LoVo (cell line): Measurements from ENCODE around the gene TRMT1.
"Not testable (repeated sequence)": the region's sequence is repeated elsewhere in the genome, so short reads cannot be mapped to it uniquely, and the experiment has no call there.

Experiments used
- DNase-seq: peaks from one replicate; pipeline ENCODE4 v3.0.0-alpha.2; 2016; ENCODE audit warnings: low spot score

The TRMT1 gene

DNA sequence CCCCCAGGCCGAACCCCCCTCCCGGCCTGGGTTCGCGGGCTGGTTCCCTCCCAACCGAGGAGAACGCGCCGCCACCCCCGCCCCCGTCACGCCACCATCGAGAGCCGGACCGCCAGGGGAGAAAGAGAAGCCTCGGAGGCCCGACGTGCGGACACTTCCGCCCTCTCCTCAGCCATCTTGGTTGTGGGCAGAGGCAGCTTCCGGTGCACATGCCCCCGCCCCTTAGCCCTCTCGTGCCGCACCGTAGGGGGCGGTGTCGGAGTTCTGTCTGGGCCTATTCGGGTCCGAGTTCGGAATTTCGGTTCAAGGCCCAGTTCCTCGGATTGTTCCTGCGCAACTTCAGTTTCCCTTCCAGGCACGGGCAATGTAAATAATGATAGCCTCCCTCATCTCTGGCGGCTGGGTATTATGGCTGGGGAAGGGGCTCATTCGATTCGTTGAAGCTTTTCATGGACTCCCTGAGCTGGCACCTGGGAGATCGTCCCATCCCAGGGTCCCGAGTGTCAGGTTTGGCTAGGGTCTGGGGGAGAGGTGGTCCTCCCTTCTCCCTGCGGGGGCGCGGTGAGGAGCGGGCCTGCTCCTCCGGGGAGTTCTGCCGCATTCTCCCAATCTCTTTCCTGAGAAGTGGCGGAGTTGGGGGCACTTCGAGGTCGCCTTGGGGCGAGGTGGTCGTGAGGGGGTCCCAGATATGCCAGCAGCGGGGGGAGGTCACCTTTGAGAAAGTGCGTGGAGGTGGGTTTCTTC, 33.8 kb upstream of the TRMT1 start, which contains the start of the genes IER2 and STX10:
Gene IER2 (plus strand): TSS at position 225 of the 744 bp plus-strand sequence. CDS start 2,776 bp downstream, outside the sequence.
Gene STX10 (minus strand): TSS at position 189 of the 744 bp plus-strand sequence. CDS start 202 bp downstream, outside the sequence.
- peak; percentile 93 for DNase-seq

- peak; percentile 14 for DNase-seq
Measured at GRCh38 chr19:13149628-13150186, 33.2 kb upstream of the TRMT1 start.

- not testable (repeated sequence) for DNase-seq
Measured at GRCh38 chr19:13149173-13149627, 32.7 kb upstream of the TRMT1 start.

DNA sequence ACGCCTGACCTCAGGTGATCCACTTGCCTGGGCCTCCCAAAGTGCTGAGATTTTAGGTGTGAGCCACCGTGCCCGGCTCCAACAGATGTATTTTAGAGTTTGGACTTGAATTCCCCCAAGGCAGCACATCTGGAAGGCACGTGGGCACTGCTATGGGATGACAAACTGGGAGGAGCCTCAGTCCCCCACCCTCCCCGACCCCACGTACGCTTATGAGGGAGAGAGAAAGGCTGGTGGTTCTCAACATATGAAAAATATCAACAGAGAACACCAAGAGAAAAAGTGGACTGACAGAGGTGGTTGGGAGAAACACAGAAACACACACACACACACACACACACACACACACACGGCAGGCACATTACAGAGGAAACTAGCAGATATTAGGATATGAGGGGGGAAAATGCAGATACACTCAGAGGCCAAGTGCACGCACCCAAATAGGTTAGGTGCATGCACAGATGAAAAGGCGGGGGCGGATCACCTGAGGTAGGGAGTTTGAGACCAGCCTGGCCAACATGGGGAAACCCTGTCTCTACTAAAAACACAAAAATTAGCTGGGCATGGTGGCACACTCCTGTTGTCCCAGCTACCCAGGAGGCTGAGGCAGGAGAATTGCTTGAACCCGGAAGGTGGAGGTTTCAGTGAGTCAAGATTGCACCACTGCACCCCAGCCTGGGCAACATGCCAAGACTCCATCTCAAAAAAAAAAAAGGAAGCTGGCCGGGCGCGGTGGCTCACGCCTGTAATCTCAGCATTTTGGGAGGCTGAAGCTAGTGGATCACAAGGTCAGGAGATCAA, 30.4 kb upstream of the TRMT1 start:
- DNase-seq = no peak

DNA sequence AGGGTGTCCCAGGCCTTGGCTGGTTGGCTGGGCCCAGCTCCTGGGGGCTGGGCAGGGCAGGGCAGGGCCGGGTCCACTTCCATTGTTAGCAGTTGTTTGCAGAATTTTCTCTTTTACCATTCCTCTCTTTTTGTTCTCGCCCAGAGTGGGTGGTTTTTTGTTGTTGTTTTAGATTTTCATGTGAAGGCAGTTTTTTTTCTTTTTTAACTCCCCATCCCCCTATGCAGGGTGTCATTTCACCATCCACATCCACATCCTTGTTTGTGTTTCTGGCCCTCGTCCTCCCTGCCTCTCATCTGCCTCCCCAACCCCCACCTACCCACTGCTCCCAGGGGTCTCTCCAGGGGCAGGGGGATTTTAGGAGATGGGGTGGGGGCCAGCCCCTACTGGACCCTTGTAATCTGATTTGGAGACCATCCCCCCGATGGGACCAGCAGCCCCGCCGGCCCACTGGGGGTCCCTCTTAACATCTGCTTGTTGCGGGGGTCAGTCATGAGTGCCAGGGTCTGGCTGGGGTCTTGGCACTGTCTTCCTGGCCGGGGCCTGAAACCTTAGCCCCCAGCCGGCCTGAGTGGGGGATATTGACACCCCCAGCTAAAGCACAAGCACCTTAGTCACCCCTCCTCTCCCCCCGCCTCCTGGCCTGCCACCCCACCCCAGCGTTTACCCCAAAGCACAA, 23.2 kb upstream of the TRMT1 start:
- DNase-seq = no peak

DNA sequence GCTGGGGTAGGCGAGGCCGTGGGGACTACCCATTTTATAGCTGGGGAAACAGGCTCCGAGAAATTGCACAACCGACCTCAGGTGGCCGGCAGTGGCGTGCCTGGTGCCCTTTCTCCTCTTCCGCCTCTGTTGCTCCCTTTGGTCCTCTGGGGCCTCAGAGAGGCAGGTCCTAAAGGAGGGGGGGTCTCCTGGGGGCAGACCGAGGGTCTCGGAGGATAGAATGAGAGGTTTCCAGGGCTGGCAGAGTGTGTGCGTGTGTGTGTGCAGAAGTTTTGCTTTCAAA, 22.3 kb upstream of the TRMT1 start:
- no peak for DNase-seq

- DNase-seq = no peak
Measured at GRCh38 chr19:13138171-13138915, 21.8 kb upstream of the TRMT1 start.

- DNase-seq = no peak
Measured at GRCh38 chr19:13137290-13137794, 20.8 kb upstream of the TRMT1 start.

DNA sequence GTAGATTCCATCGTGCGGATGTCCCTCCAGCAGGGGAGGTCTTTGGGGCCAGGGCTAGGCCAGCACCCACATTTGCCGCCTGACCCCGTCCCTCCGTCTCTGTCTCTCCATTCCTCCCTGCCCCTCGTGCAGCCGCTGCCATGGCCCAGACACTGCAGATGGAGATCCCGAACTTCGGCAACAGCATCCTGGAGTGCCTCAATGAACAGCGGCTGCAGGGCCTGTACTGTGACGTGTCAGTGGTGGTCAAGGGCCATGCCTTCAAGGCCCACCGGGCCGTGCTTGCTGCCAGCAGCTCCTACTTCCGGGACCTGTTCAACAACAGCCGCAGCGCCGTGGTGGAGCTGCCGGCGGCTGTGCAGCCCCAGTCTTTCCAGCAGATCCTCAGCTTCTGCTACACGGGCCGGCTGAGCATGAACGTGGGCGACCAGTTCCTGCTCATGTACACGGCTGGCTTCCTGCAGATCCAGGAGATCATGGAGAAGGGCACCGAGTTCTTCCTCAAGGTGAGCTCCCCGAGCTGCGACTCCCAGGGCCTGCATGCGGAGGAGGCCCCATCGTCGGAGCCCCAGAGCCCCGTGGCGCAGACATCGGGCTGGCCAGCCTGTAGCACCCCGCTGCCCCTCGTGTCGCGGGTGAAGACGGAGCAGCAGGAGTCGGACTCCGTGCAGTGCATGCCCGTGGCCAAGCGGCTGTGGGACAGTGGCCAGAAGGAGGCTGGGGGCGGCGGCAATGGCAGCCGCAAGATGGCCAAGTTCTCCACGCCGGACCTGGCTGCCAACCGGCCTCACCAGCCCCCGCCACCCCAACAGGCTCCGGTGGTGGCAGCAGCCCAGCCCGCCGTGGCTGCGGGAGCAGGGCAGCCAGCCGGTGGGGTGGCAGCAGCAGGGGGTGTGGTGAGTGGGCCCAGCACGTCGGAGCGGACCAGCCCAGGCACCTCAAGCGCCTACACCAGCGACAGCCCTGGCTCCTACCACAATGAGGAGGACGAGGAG, 18.8 kb upstream of the TRMT1 start:
- no peak for DNase-seq

- no peak for DNase-seq
Measured at GRCh38 chr19:13134626-13135025, 18.1 kb upstream of the TRMT1 start.

DNA sequence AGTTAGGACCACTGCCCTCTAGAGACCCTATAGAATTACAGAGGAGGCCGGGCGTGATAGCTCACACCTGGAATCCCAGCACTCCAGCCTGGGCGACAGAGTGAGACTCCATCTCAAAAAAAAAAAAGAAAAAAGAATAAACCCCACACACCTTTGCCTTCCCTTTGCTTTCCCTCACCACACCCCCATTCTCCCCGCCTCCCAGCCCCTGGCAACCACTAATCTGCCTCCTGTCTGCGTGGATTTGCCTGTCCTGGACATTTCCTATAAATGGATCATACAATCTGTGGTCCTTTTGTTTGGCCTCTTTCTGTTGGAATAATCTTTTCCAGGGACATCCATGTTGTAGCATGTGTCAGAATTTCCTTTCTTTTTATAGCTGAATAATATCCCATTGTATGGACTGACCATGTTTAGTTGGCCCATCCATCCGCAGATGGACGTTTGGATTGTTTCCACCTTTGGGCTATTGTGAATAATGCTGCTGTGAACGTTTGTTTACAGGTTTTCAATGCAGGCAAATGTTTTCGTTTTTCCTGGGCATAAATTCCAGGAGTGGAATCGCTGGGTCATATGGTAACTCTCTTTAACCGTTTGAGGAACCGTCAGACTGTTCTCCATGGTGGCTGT, 16.8 kb upstream of the TRMT1 start:
- DNase-seq = no peak

GRCh38 chr19:13132471-13133180, 16.1 kb upstream of the TRMT1 start:
- DNase-seq = no peak

- DNase-seq = no peak
Measured at GRCh38 chr19:13130886-13131490, 14.4 kb upstream of the TRMT1 start.

GRCh38 chr19:13129384-13129783, 12.8 kb upstream of the TRMT1 start:
- no peak for DNase-seq

DNA sequence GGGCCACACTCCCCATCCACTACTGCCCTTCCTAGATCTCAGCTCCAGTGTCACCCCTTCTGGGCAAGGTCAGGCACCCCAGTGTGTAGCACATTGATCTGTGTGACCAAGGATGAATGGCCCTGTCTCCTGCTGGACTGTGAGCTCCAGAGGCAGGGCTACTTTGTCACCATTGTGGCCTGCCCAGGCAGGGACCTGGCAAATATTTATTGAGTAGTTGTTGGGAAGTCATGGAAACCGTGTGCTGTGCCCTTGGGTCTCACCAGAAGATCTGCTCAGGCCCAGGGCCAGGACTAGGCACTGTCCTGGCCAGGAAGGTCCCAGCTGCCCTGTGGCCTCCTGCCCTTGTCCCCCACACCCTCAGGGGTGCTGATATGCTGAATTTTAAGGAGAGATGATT, 12.0 kb upstream of the TRMT1 start:
- DNase-seq = no peak

DNA sequence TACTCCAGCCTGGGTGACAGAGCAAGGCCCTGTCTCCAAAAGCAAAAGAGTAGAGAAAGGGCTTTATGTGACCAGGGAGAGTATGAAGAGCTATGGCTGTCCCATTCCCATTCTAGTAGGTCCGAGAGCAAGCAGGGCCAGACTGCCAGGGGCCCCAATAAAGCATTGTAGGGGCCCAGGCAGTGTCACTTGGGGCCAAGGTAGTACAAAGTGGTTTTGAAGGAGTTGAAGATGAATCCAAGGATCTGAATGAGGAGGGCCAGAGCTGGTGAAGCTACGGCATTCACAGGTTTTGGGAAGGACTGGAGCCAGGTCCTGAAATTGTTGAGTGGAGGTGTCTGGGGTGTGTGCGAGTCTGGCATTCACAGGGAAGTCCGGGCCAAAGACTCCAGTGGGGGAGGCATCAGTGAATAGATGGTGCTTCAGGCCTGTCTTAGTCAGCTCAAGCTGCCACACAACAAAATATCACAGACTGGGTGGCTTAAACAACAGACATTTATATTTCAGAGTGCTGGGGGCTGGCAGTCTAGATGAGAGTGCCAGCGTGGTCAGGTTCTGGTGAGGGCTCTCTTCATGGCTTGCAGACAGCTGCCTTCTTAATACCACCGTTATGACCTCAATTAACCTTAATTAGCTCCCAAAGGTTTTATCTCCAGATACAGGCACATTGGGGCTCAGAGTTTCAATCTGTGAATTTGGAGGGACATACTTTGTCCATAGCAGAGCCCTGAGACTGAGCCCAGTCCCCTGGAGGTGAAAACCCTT, 11.5 kb upstream of the TRMT1 start:
- DNase-seq = no peak

- DNase-seq = no peak
Measured at GRCh38 chr19:13127051-13127450, 10.5 kb upstream of the TRMT1 start.
